ENCODE results near the gene DESI1.

Gene DESI1

DNA sequence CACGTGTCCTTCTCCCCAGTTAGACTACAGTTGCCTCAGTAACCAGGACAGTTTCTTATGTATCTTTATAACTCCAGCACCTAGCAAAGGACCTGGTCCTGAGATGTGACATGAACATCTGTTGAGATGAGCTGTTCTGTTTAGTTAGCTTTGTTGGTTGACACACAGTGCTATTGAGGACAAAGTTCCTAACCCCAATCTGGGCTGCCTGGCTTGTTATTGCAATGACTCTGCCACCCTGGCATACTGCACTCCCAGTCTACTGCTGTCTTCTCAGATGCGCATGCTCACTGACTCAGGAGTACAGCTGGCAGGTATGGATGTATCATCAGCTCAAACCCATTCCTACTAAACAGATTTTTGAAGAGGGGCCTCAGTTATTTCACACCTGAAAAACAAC, 7.4 kb downstream of the DESI1 start:
- Histone ChIP-seq H3K36me3 (ENCODE audit: control insufficient read depth in 2 of 2, insufficient read depth in 2 of 2, low read length in 2 of 2) (peaks cover 0 to 4% of the 10 kb centered on the region in 2 donors), H3K4me1 (ENCODE audit: control insufficient read depth in 2 of 2, insufficient read depth in 2 of 2, low read length in 2 of 2) (peaks cover 0 to 3% of the 10 kb centered on the region in 2 donors), H3K9me3 (ENCODE audit: control insufficient read depth in 2 of 2, low read length in 2 of 2) (no peaks in the 10 kb centered on the region), H3K27me3 (ENCODE audit: control insufficient read depth in 2 of 2, insufficient read depth in 2 of 2, low read length in 2 of 2) (no peaks in the 10 kb centered on the region), H3K27ac (ENCODE audit: low read depth in 2 of 2, low read length in 2 of 2) (no peak overlapping the region), H3K9ac (ENCODE audit: low read depth in 1 of 2, low read length in 2 of 2) (no peak overlapping the region), H3K4me3 (ENCODE audit: low read length in 2 of 2) (no peak overlapping the region)

DNA sequence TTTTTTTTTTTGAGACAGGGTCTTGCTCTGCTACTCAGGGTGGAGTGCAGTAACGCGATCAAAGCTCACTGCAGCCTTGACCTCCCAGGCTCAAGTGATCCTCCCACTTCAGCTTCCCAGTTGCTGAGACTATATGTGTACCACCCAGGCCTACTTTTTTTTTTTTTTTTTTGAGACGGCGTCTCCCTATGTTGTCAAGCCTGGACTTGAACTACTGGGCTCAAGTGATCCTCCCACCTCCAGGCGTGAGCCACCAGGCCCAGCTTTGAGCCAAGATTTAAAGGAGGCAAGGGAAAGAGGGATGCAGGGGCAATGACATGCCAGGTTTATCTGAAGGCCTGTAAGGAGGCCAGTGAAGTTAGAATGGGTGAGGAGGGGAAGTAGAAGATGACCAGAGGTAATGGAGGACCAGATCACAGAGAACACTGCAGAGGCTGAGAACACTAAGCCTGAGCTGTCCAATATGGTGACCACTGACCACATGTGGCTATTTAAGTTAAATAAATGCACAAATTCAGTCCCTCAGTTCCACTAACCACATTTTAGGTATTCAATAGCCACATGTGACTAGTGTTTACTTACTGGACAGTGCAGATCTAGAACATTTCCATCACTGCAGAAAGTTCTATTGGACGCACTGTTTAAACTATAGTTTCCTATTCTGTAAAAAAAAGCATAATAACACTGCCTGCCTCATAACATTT, 8.1 kb downstream of the DESI1 start:
- Histone ChIP-seq H3K9ac (ENCODE audit: low read depth in 1 of 2, low read length in 2 of 2) (no peak overlapping the region), H3K36me3 (ENCODE audit: control insufficient read depth in 2 of 2, insufficient read depth in 2 of 2, low read length in 2 of 2) (peaks cover 0 to 6% of the 10 kb centered on the region in 2 donors), H3K27me3 (ENCODE audit: control insufficient read depth in 2 of 2, insufficient read depth in 2 of 2, low read length in 2 of 2) (no peaks in the 10 kb centered on the region), H3K4me1 (ENCODE audit: control insufficient read depth in 2 of 2, insufficient read depth in 2 of 2, low read length in 2 of 2) (peaks cover 0 to under 1% of the 10 kb centered on the region in 2 donors), H3K27ac (ENCODE audit: low read depth in 2 of 2, low read length in 2 of 2) (no peak overlapping the region), H3K9me3 (ENCODE audit: control insufficient read depth in 2 of 2, low read length in 2 of 2) (no peaks in the 10 kb centered on the region), H3K4me3 (ENCODE audit: low read length in 2 of 2) (no peak overlapping the region)

DNA sequence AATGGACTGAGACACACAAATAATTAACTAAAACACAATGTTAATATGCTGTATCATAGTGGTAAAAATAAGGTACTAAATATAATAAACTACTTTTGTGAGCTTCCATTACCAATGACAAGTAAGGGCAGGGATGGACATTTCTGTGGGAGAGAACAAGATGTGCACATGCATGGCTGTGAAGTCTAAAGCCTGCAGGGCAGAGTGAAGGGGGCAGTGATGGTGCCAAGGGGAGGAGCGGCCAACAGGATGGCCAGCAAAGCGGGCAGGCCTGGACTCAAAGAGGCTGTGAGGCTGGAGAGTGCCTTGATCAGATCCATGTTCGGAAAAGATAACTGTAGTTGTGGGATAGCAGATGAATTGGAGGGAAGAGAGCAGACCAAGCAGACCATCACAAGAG, 12.5 kb downstream of the DESI1 start:
- Histone ChIP-seq H3K4me1 (ENCODE audit: control insufficient read depth in 2 of 2, insufficient read depth in 2 of 2, low read length in 2 of 2) (no peaks in the 10 kb centered on the region), H3K27me3 (ENCODE audit: control insufficient read depth in 2 of 2, insufficient read depth in 2 of 2, low read length in 2 of 2) (no peaks in the 10 kb centered on the region), H3K4me3 (ENCODE audit: low read length in 2 of 2) (no peak overlapping the region), H3K36me3 (ENCODE audit: control insufficient read depth in 2 of 2, insufficient read depth in 2 of 2, low read length in 2 of 2) (peaks cover 13 to 35% of the 10 kb centered on the region in 2 donors), H3K9ac (ENCODE audit: low read depth in 1 of 2, low read length in 2 of 2) (no peak overlapping the region), H3K9me3 (ENCODE audit: control insufficient read depth in 2 of 2, low read length in 2 of 2) (no peaks in the 10 kb centered on the region), H3K27ac (ENCODE audit: low read depth in 2 of 2, low read length in 2 of 2) (no peak overlapping the region)

DNA sequence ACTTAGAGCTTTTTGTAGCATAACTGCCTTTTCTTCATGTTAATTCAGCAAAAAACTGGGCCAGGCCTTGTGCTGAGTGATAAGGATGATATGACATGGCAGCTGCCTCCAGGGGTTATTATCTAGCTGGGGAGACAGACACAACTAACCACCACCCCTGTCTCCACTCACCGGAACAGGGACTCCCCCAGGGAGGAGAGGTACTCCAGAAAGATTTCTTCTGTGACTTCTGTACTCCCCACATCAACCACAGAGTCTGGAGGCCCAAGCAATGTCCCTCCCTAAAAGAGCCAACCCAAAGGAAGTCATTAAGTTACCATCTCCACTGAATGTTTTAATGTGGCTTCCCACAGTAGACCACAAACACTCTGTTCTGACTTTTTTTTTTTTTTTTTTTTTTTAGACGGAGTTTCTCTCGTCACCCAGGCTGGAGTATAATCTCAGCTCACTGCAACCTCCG, 16.9 kb downstream of the DESI1 start:
- H3K27me3 ChIP-seq (ENCODE audit: control insufficient read depth in 2 of 2, insufficient read depth in 2 of 2, low read length in 2 of 2), result no peaks in the 10 kb centered on the region
- no peak overlapping the region for H3K9ac ChIP-seq (ENCODE audit: low read depth in 1 of 2, low read length in 2 of 2)
- no peak overlapping the region for H3K4me3 ChIP-seq (ENCODE audit: low read length in 2 of 2)
- H3K4me1 ChIP-seq (ENCODE audit: control insufficient read depth in 2 of 2, insufficient read depth in 2 of 2, low read length in 2 of 2), result no peaks in the 10 kb centered on the region
- H3K9me3 ChIP-seq (ENCODE audit: control insufficient read depth in 2 of 2, low read length in 2 of 2), result no peaks in the 10 kb centered on the region
- H3K36me3 ChIP-seq (ENCODE audit: control insufficient read depth in 2 of 2, insufficient read depth in 2 of 2, low read length in 2 of 2), result peaks cover 36 to 64% of the 10 kb centered on the region in 2 donors
- no peak overlapping the region for H3K27ac ChIP-seq (ENCODE audit: low read depth in 2 of 2, low read length in 2 of 2)

DNA sequence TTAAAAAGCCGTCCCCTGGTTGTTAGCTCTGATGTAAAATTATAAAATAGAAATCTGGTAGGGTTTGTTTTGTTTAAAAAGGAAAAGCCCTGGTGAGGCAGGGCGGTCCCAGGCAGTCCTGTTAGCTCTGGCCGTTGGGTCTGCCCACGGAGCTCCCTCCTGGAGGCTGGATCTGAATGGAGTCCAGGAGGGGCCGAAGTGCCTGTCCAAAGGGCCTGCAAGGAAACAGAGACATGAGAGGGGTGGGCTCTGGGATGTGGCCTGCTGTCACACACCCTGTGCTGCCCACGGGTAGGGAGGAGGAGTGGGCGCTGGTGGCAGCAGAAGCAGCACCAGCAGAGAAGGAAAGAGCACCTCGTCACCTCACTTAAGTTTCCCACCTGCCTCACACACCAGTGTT, 19.9 kb downstream of the DESI1 start:
- peaks cover 4 to 5% of the 10 kb centered on the region in 2 donors for H3K4me1 ChIP-seq (ENCODE audit: control insufficient read depth in 2 of 2, insufficient read depth in 2 of 2, low read length in 2 of 2)
- H3K27me3 ChIP-seq (ENCODE audit: control insufficient read depth in 2 of 2, insufficient read depth in 2 of 2, low read length in 2 of 2), result no peaks in the 10 kb centered on the region
- peaks cover 28 to 50% of the 10 kb centered on the region in 2 donors for H3K36me3 ChIP-seq (ENCODE audit: control insufficient read depth in 2 of 2, insufficient read depth in 2 of 2, low read length in 2 of 2)
- H3K9ac ChIP-seq (ENCODE audit: low read depth in 1 of 2, low read length in 2 of 2), result no peak overlapping the region
- H3K4me3 ChIP-seq (ENCODE audit: low read length in 2 of 2), result no peak overlapping the region
- H3K9me3 ChIP-seq (ENCODE audit: control insufficient read depth in 2 of 2, low read length in 2 of 2), result no peaks in the 10 kb centered on the region
- no peak overlapping the region for H3K27ac ChIP-seq (ENCODE audit: low read depth in 2 of 2, low read length in 2 of 2)

DNA sequence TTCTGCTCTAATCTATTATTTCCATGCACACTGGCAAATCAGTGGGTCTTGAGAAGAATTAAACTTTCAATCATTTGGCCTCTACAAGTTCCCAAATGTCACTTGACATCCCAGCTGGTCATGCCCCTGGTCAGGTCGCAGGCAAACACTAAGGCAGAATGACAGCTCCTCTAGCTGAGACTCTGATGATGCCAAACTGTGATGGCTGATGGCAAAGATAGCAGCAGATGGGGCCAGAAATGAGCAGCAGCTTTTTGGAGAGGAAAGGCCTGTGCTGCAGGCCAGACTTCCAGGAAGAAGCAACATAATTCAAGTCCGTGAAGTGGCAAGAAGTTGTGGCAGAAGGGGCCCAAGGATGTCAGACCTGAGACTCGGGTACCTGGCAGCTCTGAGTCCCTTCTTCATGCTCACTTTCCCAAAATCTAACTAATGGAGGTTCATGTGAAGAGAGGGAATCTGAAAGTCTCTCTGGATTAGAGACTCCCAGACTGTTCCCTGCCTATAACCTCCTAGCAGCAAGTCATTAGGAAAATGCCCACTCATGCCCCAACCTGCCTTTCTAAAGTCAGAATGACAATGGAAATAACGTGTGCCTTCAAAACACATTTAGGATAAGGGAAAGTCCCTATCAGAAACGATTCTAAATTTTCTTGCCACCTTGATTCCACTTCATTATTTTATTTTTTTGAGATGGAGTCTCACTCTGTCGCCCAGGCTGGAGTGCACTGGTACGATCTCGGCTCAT, 21.8 kb downstream of the DESI1 start:
- Histone ChIP-seq H3K27ac (ENCODE audit: low read depth in 2 of 2, low read length in 2 of 2) (no peak overlapping the region), H3K9me3 (ENCODE audit: control insufficient read depth in 2 of 2, low read length in 2 of 2) (no peaks in the 10 kb centered on the region), H3K27me3 (ENCODE audit: control insufficient read depth in 2 of 2, insufficient read depth in 2 of 2, low read length in 2 of 2) (no peaks in the 10 kb centered on the region), H3K9ac (ENCODE audit: low read depth in 1 of 2, low read length in 2 of 2) (no peak overlapping the region), H3K36me3 (ENCODE audit: control insufficient read depth in 2 of 2, insufficient read depth in 2 of 2, low read length in 2 of 2) (peaks cover 23 to 38% of the 10 kb centered on the region in 2 donors), H3K4me1 (ENCODE audit: control insufficient read depth in 2 of 2, insufficient read depth in 2 of 2, low read length in 2 of 2) (peaks cover 4 to 5% of the 10 kb centered on the region in 2 donors), H3K4me3 (ENCODE audit: low read length in 2 of 2) (no peak overlapping the region)

DNA sequence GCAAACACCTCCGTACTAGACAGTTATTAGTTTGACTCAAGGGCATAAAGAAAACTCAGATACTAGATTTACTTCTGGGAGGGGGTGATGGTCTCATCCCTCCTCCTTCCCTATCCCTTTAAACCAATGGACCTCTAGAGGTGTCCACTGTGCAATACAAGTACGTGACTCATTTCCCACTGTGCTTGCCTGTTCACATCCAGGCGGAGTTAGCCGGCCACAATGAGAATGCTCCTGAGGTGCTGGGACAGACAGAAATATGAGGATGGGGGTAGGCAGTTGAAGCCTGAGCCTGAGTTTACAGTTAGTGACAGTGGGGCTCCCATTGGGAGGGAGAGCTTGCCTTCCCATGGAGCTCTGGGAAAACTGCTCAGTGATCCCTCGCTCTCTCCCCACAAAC, 22.8 kb downstream of the DESI1 start:
- Histone ChIP-seq H3K9me3 (ENCODE audit: control insufficient read depth in 2 of 2, low read length in 2 of 2) (no peaks in the 10 kb centered on the region), H3K4me3 (ENCODE audit: low read length in 2 of 2) (no peak overlapping the region), H3K4me1 (ENCODE audit: control insufficient read depth in 2 of 2, insufficient read depth in 2 of 2, low read length in 2 of 2) (peaks cover 4 to 5% of the 10 kb centered on the region in 2 donors), H3K9ac (ENCODE audit: low read depth in 1 of 2, low read length in 2 of 2) (no peak overlapping the region), H3K27me3 (ENCODE audit: control insufficient read depth in 2 of 2, insufficient read depth in 2 of 2, low read length in 2 of 2) (no peaks in the 10 kb centered on the region), H3K27ac (ENCODE audit: low read depth in 2 of 2, low read length in 2 of 2) (no peak overlapping the region), H3K36me3 (ENCODE audit: control insufficient read depth in 2 of 2, insufficient read depth in 2 of 2, low read length in 2 of 2) (peaks cover 20 to 30% of the 10 kb centered on the region in 2 donors)

DNA sequence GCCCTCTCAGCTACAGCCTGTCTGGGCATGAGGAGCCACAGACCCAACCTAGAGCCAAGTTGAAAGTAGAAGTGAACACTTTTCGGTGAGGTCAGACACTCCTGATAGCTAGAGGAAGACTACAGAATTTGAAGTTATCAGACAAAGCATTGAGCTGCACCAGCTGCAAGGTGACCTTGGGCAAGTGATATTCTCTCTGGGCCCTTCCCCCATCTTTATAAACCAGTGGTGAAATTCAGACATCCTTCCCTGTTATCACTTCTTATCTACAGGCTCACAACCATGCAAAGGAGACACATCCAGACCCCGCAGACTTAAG, 23.2 kb downstream of the DESI1 start:
- Histone ChIP-seq H3K27me3 (ENCODE audit: control insufficient read depth in 2 of 2, insufficient read depth in 2 of 2, low read length in 2 of 2) (no peaks in the 10 kb centered on the region), H3K9me3 (ENCODE audit: control insufficient read depth in 2 of 2, low read length in 2 of 2) (no peaks in the 10 kb centered on the region), H3K4me1 (ENCODE audit: control insufficient read depth in 2 of 2, insufficient read depth in 2 of 2, low read length in 2 of 2) (peaks cover 4 to 5% of the 10 kb centered on the region in 2 donors), H3K27ac (ENCODE audit: low read depth in 2 of 2, low read length in 2 of 2) (no peak overlapping the region), H3K36me3 (ENCODE audit: control insufficient read depth in 2 of 2, insufficient read depth in 2 of 2, low read length in 2 of 2) (peaks cover 15 to 26% of the 10 kb centered on the region in 2 donors), H3K9ac (ENCODE audit: low read depth in 1 of 2, low read length in 2 of 2) (no peak overlapping the region), H3K4me3 (ENCODE audit: low read length in 2 of 2) (no peak overlapping the region)

DNA sequence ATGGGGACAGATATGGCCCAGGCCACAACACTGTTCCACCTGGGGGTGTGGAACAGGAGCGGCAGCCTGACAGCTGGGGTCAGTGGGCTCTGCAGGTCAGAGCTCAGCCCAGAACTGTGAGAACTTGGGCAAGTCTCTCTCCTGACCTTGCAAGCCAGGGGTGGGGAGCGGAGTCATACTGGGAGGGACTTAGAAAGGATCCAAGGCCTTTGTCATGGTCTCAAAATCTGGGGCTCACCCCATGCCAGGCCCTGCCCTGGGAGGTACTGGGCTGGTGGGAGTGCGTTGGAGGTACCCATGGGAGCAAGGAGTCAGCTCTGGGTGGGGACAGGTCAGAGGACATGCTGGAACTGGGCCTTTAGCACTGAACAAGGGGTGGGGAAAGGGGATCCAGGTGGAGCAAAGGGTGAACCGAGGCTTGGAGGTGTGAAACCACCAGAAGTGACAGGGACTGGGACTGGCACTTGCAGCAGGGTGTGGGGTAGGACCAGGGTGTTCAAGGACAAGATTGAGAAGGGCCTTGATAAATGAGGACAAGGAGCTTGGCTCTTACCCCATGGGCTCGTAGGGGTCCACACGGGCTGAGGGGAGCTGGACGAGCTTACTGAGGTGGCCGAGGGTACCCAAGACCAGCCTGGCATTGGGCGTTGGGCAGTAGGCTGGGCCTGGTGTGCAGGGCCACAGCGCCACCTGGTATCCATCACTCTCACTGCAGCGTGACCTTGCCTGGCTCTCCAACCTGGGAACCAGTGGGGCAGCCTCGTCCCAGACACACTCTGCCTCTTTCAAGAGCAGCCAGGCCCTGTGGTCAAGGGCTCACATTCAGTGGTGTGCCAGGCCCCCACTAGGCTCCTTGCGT, 23.8 kb downstream of the DESI1 start:
- Histone ChIP-seq H3K9me3 (ENCODE audit: control insufficient read depth in 2 of 2, low read length in 2 of 2) (no peaks in the 10 kb centered on the region), H3K4me3 (ENCODE audit: low read length in 2 of 2) (no peak overlapping the region), H3K4me1 (ENCODE audit: control insufficient read depth in 2 of 2, insufficient read depth in 2 of 2, low read length in 2 of 2) (peaks cover 4 to 5% of the 10 kb centered on the region in 2 donors), H3K9ac (ENCODE audit: low read depth in 1 of 2, low read length in 2 of 2) (no peak overlapping the region), H3K27ac (ENCODE audit: low read depth in 2 of 2, low read length in 2 of 2) (no peak overlapping the region), H3K36me3 (ENCODE audit: control insufficient read depth in 2 of 2, insufficient read depth in 2 of 2, low read length in 2 of 2) (peaks cover 11 to 20% of the 10 kb centered on the region in 2 donors), H3K27me3 (ENCODE audit: control insufficient read depth in 2 of 2, insufficient read depth in 2 of 2, low read length in 2 of 2) (no peaks in the 10 kb centered on the region)

DNA sequence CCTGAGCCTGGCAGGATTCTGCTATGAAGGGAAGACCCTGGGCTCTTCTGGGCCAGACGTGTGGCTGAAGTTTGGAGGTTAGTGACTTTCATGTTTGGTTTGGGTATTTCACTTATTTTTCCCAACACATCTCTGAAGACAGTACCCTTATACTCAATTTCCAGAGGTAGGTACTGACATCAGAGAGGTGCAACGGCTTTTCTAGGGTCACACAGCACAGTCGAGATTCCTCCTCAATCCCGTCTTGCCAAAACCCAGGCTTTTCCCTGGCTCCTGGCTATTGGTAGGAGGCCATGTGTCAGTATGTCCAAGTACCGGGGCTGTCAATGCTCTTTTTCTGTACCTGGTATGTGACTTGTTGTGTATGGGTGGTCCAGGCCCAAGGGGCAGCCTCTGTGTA, 25.1 kb downstream of the DESI1 start:
- peaks cover 4 to 5% of the 10 kb centered on the region in 2 donors for H3K4me1 ChIP-seq (ENCODE audit: control insufficient read depth in 2 of 2, insufficient read depth in 2 of 2, low read length in 2 of 2)
- H3K27ac ChIP-seq (ENCODE audit: low read depth in 2 of 2, low read length in 2 of 2), result no peak overlapping the region
- H3K36me3 ChIP-seq (ENCODE audit: control insufficient read depth in 2 of 2, insufficient read depth in 2 of 2, low read length in 2 of 2), result peaks cover 6 to 11% of the 10 kb centered on the region in 2 donors
- H3K27me3 ChIP-seq (ENCODE audit: control insufficient read depth in 2 of 2, insufficient read depth in 2 of 2, low read length in 2 of 2), result no peaks in the 10 kb centered on the region
- H3K9ac ChIP-seq (ENCODE audit: low read depth in 1 of 2, low read length in 2 of 2), result no peak overlapping the region
- no peaks in the 10 kb centered on the region for H3K9me3 ChIP-seq (ENCODE audit: control insufficient read depth in 2 of 2, low read length in 2 of 2)
- no peak overlapping the region for H3K4me3 ChIP-seq (ENCODE audit: low read length in 2 of 2)

Measured in mucosa of rectum (tissue), 2 donors.